Stimulated activated CD4-positive, alpha-beta T cell treated with anti-CD3 and anti-CD28 coated beads, Interleukin-2, amount 100 ng/mL, for 24 hours (primary cell): ENCODE measurements around the gene SREK1IP1.
"Not testable (repeated sequence)": the region's sequence is repeated elsewhere in the genome, so short reads cannot be mapped to it uniquely, and the experiment has no call there.

ENCODE experiments used
- DNase-seq, 2 donors: peaks; one replicate each; pipeline ENCODE4 v3.0.0-alpha.2; 2020

SREK1IP1 gene

DNA sequence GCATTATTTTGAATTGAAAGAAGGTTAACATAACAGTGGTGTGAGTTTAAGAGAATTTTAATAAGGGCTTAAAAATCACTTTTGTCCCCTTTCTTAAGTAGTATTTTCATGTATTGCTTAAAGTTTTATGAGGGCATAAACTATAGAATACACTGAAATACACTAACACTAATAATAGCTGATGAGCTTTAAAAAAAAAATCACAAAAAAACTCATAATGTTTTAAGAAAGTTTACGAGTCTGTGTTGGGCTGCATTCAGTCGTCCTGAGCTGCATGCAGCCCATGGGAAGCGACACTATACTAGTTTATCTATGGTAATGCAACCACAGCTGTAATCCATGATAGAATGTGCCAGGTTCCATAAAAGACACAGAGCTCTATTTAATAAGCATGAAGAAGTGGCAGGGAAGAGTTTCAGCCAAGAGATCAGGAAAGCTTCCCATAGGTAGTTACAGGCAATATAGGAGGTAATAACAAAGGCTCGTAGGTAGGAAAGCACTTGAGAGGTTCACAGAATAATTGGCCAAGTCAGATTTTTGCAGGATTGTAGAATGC, 4.5 kb downstream of the SREK1IP1 start:
- DNase-seq = no peak

GRCh38 chr5:64759960-64760660, 8.4 kb downstream of the SREK1IP1 start:
- DNase-seq = no peak

DNA sequence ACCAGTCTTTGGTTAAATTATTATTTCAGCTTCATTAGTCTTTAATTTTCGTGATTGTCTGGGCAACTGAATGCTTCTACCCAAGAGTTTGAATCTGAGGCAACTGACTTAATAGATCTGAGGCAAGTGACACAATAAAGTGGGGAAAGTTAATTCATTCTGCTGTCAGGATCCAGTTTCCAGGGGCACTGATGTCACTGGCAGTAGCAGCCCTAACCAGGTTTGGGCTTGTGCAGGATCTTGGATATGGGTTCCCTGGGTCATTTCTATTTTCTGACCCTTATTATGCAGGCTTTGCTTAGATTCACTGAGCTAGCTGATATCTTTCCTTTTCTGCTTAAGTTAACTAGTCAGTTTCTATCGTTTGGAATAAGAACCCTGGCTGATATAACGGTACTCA, 9.6 kb downstream of the SREK1IP1 start:
- DNase-seq = no peak

- no peak for DNase-seq
These were observed 14.4 kb downstream of the SREK1IP1 start for GRCh38 chr5:64754066-64754465.

GRCh38 chr5:64749385-64749784, 19.1 kb downstream of the SREK1IP1 start:
- no peak for DNase-seq

- no peak for DNase-seq
These were observed 22.0 kb downstream of the SREK1IP1 start for GRCh38 chr5:64746446-64746845.

GRCh38 chr5:64744914-64745313, 23.6 kb downstream of the SREK1IP1 start:
- no peak for DNase-seq

- no peak for DNase-seq
These were observed 25.7 kb downstream of the SREK1IP1 start for GRCh38 chr5:64742821-64743220.

- no peak for DNase-seq
These were observed 26.1 kb downstream of the SREK1IP1 start for GRCh38 chr5:64742411-64742810.

DNA sequence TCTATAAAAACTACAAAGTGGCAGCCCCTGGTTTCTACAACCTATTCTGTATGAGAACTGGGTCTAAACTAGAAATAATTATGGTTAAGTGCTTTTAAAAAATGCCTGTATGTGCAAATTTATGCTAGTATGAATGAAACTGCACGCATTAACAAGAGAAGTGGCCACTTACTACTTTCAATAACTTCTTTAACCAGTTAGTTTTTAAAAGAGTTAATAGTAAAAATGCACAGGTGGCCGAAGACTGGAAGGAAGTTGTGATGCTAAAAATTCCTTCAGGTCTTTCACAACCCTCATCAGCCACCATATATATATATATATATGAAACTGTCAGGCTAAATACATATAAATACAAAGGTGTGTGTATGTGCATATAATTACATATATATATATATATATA, 41.3 kb downstream of the SREK1IP1 start:
- no peak for DNase-seq

DNA sequence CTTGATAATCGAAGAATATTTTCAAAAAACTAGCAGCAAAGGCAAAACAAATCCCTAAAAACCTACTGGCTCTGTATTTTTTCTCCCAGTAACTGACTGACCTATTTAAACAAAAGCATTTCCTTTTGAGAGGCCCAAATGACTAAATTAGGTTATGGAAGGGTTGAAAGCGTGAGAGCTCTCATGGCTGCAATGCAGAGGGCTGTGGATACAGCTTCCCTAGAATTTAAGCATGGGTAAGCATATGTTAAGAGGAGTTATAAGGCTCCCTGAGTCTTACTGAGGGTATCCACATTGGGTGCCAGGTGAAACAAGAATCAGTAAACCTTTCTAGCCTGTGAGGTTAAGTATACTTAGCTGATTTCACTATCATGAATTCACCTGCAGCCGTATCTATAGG, 45.9 kb downstream of the SREK1IP1 start:
- no peak for DNase-seq

GRCh38 chr5:64714495-64714894, 54.0 kb downstream of the SREK1IP1 start:
- not testable (repeated sequence) for DNase-seq

DNA sequence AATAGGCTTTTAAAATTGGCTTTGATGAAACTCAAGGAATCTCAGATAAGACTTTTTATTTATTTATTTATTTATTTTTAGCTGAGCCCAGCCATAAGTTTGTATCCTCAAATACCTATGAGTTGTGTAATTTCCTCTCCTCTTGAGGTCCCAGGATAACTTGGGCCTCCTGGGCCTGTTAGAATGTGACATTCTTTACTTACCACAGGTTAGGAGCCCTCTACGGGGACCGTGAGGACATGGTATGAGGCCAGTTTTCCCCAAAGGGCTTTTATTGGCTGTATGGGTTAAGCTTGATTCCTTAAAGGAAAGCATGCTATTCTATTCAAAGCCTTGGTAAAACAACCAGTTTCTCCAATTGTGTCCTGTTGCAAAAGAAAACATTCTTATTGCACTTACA, 61.3 kb downstream of the SREK1IP1 start:
- DNase-seq = no peak

GRCh38 chr5:64706074-64706473, 62.4 kb downstream of the SREK1IP1 start:
- not testable (repeated sequence) for DNase-seq

DNA sequence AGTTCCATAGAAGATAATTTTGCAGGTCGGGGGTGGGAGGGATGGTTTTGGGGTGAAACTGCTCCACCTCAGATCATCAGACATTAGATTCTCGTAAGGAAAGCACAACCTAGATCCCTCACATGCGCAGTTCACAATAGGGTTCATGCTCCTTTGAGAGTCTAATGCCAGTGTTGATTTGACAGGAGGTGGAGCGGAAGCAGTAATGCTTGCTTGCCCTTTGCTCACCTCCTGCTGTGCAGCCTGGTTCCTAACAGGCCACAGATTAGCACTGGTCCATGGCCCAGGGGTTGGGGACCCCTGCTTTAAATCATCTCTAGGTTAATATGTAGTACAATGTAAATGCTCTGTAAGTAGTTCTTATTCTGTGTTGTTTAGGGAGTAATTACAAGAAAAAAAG, 67.7 kb downstream of the SREK1IP1 start:
- no peak for DNase-seq

GRCh38 chr5:64696414-64696813, 72.1 kb downstream of the SREK1IP1 start:
- not testable (repeated sequence) for DNase-seq

- DNase-seq = no peak
These were observed 74.9 kb downstream of the SREK1IP1 start for GRCh38 chr5:64693636-64694035.

DNA sequence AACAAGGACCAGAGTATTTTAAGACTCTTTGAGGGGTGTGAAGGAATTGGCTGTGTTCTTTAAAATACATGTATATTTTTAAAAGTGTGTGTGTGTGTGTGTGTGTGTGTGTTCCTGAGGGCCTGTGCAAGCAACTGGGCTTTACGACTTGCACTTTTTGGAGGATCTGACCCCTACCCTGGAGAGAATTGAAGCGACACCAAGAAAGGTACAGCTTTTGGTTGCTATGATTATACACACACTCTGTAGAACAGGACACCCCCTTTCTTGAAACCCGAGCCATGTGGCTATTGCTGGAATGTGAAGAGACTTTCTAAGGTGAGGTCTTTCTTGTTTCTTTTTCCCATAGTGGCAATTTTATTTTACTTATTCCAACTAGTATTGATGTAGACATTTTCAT, 77.2 kb downstream of the SREK1IP1 start:
- no peak for DNase-seq

DNA sequence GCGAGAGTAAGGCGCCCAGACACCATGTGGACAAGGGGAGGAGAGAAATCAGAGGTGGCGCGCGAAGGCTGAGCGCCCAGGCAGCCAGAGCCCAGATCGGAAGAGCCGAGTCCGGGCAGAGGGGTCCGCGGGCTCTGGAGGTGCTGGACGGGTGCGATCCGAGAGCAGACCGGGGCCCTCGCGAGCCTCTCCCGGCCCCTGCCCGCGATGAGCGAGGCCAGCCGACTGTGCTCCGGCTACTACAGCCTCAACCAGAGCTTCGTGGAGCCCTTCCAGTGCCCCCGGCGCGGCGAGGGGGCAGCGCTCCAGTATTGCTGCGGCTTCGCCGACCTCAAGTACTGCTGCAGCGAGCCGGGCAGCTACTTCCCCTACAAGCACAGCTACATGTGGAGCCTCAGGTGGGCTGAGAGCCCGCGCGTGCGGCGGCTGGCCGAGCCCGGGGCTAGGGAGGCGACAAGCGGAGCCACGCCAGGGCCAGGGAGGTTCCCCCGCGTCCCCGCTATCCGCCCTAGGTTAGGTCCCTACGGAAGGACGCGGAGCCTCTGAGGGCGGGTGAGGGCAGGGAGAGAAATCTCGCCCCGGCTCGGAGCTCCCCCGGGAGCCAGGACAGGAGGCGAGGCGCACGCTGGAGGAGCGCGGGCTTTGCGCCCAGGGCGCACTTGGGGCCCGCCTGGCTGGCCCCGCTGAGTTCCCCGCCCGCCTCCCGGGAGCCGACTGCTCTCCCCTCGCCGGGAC, 77.9 kb downstream of the SREK1IP1 start, which contains the start of gene SHISAL2B:
TSS of gene SHISAL2B (plus strand) at position 87 of the 735 bp plus-strand sequence. CDS start at position 208, 121 bp downstream.
- peak in 1 of 2 donors; percentile 7 for DNase-seq

GRCh38 chr5:64690104-64690416, 78.4 kb downstream of the SREK1IP1 start:
- no peak for DNase-seq

DNA sequence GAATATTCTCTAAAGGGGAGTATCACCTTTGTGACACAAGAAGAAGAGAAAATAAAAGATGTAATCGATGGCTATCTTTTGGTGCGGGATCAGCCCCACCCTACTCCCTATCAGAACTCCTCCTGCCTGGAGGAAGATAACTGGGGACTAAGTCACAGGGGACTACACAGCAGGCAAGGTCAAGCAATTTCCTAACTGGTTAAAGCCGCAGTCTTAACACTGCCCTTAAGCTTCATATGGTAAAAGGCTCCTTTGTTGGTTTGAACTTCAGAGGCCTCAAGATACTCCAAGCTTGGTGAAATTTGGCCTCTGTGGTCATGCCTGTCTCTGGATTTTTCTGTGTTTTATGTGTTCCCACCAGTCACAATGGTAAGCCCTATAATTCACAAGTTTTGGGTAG, 79.5 kb downstream of the SREK1IP1 start:
- DNase-seq = no peak

- DNase-seq = no peak
These were observed 80.1 kb downstream of the SREK1IP1 start for GRCh38 chr5:64688391-64688790.

- no peak for DNase-seq
These were observed 82.6 kb downstream of the SREK1IP1 start for GRCh38 chr5:64685866-64686265.

DNA sequence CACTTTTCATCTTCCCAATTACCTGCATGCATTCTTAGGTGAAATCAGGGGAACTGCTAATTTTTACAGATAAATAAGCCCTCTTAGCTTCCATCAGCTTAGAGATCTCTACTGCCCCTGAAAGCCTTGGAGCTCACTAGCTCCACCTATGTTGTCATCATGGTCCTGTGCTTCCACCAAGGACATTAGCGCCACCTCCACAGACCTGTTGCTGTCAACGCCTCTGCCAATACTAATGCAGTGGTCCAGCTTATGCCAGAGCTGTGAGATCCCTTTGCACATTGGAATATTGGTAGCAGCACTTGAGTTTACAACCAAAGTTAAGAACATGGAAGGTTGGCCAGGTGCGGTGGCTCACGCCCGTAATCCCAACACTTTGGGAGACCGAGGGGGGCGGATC, 85.9 kb downstream of the SREK1IP1 start:
- no peak for DNase-seq
